HG03159 (cell line): ENCODE data around the gene KCNQ4.

ENCODE experiments used
- ATAC-seq: cut with Tn5 transposase; IDR thresholded peaks from one replicate; pipeline ENCODE4 v1.9.1; 2021; ENCODE audit warnings: mild to moderate bottlenecking, moderate library complexity; ENCODE audit not compliant: unreplicated experiment

The KCNQ4 gene

DNA sequence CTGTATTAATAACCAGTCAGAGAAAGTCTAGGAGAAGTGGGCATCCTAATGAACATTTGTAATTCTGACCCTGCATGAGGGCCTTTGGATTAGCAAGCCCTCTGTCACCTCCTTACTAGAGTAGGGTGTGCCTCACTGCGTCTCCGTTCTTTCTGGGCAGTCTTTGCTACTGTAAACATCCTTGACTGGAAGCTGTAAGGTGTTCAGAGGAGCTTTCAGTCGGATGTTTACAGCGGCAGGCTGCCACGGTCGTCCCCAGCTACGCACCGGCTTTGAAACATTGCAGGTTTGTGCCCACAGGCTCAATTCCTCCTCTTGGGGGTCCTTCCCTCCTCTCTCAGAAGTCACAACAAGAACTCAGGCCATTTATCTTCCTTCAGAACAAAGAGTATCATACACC is 29.4 kb upstream of the KCNQ4 start:
- ATAC-seq, result no peak

DNA sequence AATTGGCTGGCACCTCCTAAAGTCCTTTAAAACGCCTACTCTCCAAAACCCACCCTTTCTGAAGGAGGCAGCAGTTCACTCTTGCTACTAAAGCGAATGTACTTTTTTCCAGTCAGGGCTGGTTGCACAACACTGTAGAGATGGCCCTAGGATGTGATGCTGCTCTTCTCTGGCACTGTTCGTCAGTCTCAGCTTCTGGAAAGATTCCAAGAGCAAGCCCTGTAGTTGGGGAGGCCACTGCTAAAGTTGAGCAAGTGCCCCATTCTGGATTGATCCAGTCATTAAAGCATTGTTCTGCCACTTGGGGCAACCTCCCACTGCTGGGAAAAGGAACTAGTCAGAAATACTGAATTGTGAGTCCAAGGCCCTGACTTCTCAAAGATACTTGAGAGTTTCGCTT is 28.5 kb upstream of the KCNQ4 start:
- ATAC-seq, result no peak

DNA sequence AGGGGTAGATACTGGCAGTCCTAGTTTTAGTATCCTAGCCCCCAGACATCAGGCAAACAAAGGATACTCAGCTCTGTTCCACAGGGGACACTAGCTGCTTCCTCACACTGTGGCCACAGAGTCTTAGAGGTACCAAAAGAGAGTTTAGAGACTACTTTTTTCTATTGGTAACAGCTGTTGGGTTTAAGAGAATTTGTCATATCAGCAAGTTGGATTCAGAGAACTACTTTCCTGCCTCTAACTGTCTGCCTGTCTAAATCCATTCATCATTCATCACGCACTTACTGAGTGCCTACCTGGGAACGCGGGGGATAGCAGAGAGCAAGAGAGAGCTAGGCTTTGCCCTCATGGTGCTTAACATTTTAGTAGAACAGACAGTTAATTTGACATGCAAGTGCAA is 27.1 kb upstream of the KCNQ4 start:
- no peak for ATAC-seq

DNA sequence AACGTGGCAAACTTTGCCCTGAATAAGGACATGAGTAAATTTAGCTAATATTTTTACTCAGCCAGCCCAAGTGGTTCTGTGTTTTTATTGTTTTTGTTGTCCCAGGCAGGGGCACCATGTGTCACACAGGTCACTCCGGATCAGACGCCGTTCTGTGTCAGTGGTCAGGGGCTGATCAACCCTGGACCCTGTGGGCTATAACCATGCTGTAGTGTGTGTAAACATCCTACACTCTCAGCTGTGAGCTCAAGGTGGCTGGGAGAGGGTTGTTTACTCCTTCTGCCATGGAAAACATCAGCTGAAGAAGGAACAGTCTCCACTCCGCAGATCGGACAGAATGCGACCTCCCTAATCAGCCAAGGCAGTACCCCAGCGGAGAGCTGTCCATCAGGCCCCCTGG is 26.5 kb upstream of the KCNQ4 start:
- no peak for ATAC-seq

DNA sequence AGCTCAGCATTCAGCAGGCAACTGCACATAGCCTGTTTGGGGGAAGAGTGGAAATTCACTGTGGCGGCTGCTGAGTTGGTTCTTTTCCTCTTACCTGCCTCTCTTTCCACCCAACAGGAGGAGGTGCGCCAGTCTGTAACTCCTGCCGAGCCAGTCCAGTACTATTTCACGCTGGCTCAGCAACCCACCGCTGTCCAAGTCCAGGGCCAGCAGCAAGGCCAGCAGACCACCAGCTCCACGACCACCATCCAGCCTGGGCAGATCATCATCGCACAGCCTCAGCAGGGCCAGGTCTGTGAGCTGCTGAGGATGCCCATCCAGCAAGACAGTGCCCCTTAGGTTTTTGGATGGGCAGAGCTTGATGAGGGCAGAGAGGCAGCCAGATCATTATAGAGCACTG is 25.6 kb upstream of the KCNQ4 start:
- no peak for ATAC-seq

DNA sequence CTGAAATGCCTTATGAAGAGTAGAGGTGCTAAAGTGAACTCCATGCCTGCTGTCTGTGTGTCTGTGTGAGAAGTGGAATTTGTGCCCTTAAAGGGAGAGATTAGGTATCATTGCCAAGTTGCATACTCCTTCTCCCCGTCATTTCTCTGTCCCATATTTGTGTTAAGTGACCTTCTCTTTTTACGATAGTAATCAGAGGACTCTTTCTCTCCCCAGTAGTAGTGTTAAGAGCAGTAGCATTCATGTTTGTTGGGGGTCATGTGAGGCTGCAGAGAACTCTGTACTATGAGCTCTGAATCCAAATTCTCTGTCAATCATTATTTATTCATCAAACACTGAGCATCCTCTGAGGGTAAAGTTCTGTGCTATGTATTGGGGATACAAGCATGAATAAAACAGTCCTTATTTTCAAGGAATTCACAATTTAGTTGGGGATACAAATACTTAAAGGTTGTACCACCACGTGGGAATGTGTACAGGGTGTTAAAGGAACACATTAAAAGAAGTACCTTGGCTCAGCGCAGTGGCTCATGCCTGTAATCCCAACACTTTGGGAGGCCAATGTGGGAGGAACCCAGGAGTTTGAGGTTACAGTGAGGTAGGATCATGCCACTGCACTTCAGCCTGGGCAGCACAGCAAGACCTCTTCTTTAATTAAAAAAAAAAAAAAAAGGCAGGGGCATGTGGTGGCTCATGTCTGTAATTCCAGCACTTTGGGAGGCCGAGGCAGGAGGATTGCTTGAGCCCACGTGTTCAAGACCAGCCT is 24.8 kb upstream of the KCNQ4 start:
- ATAC-seq, result no peak

DNA sequence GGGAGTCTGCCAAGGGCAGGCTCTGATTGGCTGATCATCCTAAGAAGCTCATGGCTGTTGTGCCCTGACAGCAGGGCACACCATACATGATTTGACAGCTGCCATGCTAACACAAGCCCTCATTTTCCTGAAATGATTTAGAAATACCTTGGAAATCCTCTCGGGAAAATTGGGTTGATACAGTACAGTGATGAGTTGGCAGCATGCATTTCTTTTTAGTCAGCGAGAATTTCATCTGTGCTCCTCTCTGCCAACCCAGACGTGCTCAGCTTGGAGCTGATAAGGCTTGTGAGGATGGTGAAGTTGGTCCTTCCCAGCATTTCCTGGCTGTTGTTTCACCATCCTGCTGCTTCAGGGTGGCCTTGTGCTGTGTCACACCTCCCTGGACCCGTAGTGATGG is 22.6 kb upstream of the KCNQ4 start:
- ATAC-seq, result no peak

DNA sequence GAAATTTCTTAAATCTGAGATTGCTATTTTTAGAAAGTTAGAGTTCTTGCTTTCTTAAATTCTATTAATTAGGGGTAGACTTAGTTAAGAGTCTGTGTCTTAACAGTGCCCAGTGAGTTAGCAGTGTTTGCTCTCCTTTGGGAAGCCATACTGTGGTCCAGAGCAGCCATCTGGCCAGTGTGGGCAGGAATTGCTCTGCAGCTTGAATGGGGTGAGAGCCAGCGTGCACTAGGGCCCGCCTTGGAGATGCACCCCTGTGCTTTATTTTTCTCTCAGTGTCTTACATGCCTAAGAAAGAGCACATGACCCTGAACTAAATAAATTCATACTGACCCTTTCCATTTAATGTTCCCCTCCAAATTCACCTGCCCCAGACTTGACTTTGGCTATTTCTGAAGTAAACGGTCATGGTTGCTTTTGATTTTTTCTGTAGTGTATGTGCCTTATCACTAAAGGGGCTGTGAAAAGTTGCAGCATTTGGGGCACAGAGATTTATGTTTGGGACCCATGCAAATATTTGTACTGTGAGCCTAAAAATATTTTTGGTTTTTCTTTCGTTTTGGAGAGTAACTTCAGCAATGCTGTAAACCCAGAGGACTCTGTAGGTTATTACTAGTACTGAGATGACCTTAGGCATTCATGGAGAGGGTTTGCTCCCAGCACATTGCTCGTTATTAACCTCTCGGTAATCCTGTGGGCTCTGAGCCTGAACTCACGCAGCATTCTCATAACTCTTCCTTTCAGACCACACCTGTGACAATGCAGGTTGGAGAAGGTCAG is 21.3 kb upstream of the KCNQ4 start:
- no peak for ATAC-seq

DNA sequence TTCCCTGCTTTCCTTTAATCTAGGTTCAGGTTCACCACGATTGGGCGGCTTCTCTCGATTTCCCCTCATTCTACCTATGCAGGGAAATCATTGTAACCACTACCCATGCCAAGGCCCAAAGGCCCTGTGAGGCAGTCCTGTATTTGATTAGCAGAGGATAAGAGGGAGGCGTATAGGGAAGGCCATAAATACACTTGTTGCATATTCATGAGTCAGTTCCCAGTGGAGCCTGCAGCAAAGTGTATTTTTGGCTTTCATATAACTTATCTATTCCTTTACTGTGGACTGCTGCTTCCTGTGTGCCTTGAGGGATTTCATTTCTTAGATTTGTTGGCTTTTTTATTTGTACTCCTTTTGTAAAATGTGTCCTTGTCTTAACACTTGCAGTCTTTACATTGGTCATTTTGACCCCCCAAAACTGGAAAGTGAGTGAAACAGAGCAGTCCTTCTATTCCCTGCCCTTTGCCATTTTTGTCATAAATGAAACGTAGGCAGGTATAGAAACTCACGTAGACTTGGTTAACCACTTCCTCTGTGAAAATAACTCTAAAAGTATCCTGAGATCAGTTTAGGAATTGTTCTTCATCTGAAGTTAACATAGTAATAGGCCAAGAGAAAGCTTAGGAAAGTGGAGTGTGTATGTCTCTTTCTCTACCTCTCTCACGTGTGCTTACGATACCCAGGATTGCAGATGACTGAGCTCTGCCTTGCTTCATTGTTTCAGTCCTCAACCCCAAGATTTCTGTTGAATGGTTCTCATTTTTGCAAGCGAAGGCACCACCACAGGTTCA is 19.6 kb upstream of the KCNQ4 start:
- no peak for ATAC-seq

DNA sequence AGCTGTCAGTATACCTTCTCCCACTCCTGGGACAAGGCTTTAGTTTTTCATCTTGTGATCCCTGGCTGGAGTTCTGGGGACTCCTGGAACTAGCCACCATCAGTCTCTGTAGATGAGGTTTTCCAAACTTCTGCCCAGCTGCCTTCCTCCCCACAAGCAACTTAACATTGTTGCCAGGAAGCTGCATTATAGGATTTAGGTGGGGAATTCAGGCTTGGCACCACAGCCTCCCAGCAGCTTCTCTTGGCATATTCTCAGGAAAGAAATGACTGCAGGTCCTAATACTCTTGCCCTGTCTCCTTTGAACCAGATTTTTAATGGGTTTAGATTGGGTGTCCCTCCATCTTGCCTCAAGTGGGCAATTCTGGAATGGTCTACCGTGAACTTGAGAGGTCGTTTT is 18.6 kb upstream of the KCNQ4 start:
- ATAC-seq, result no peak

DNA sequence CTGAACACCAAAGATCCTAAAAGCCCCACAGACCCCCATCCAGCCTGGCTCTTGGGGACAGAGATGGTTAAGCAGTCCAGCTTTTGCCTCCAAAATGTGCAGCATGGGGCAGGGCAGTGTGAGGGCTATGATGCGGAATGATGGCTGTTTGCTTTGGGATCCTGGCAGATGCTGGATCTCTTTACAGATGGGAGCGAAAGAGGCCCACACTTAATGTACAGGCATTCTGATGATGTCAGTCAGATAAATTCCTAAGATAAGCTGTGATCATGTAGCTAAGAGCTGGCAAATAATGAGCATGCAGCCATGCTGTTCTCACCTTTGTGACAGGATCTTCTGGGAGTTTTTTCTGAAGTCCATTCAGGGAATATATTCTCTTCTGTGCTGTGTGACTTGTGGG is 17.6 kb upstream of the KCNQ4 start:
- ATAC-seq, result no peak

DNA sequence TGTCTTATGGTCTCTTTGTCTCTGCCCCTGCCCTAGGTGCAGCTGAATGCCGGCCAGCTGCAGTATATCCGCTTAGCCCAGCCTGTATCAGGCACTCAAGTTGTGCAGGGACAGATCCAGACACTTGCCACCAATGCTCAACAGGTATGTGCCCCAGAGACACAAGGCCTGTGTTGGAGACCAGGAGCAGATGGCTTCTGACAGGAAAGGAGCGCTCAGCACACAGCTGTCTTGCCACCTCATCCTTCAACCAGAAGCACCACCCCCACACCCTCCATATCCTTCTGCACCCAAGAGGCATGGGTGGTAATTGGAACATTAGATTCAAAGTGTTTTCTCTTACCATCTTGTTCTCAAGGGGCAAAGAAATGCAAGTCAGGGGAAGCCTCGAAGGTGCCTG is 17.0 kb upstream of the KCNQ4 start:
- no peak for ATAC-seq

DNA sequence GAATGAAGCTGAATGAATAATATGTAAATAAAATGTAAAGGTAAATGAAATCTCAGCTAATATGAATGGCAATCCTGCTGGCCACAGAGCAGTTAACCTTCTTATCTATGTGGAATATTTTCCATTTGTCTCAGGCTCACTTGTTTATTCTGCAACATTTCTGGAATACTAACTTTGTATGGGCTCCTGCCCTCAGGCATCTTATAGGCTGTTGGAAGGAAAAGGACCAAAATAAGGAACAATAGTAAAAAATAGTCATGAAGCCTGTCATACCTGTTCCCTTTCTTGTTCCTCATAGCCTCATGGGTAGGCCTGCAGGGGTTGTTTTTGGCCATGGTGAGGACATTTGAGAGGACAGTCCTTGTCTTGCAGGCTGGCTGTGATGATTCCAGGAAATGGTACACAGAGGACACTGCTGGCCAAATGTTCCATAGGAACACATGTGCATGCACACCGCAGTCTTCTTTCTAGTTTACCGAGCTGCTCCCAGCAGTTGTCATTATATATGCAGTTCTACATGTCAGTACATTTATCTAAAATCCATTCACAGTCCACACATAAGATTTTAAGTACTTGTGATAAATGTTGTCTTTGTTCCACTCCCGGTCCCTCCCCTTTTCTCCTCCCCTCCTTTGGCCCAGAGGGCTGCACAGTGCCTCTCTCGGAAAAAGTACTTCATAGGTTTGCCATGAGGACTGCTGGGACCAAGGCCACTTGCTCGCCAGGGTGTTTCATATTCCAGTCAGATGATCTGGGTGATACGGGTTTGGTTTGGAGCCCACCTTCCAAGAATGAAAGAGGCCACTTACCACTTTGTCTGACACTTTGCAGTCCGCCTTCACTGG is 15.2 kb upstream of the KCNQ4 start:
- ATAC-seq, result no peak

DNA sequence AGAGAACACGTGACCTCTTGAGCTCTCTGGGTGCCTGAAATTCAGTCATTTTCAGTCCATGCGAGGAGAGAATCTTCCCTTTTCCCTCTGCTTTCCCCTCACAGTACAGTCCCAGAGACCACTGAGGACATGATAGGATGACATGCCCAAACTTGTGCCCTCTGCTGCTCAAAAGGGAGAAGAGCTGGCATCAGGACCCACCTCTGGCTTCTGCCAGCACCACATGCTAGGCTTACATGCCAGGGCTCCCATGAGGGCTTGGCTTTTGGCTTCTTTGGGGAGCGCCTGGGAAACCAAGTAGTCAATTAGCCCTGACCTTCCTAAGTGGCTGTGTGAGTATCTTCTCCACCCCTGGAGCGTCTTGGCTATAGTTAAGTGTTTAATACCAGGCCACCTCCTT is 13.8 kb upstream of the KCNQ4 start:
- no peak for ATAC-seq

DNA sequence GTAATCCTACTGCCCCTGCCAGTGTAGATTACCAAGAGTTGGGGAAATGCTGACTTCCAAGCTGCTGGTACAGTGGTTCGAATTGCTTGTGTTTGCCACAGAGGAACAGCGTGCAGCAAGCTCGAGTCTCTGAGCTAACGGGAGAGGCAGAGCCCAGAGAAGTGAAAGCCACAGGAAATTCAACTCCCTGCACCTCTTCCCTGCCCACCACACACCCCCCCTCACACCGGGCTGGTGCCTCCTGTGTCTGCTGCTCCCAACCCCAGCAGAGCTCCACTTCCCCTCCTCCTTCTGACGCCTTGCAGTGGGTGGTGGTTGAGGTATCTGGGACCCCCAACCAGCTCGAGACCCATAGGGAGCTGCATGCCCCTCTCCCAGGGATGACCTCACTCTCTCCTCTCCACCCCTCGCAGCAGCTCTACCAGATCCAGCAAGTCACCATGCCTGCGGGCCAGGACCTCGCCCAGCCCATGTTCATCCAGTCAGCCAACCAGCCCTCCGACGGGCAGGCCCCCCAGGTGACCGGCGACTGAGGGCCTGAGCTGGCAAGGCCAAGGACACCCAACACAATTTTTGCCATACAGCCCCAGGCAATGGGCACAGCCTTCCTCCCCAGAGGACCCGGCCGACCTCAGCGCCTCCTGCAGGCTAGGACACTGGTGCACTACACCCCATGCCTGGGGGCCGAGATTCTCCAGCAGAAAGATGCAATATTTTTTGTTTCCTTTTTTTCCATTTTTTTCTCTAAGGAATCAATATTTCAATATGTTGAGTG is 13.1 kb upstream of the KCNQ4 start:
- no peak for ATAC-seq

DNA sequence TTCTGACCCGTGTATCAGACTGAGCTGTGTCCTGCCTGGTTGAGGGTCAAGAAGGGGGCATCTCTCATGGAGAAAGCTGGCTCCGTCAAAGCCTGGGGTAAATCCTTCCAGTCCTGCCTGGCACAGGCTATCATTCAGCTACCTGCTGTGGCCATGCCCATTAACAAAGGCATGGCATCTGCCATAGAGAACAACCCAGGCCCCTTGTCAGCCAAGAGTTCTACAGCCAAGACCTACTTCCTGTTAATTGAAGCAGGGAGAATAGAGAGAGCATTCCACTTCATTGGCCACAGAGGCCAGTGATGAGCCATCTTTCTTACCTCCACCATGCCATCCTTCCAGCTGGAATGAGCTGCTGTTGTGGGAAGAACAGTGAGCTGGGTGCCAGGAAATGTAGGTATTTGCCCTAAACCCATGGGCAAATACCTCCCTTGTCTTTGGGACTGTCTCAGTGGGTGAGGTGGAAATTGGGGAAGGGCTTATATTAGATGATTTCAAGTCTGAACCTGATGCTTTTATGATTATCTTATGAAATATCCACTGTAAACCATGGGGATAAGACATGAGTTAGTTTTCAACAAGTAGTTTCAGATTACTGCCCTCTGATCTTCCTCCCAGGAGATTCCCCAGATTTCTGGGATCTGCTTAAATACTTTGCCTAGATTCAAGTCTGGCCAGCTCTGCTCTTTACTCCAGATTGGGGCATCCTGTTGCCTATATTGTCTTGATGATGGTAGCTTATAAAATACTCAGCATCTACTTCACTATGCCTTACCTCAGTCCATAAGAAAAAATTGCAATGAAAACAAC is 11.2 kb upstream of the KCNQ4 start:
- ATAC-seq, result no peak

DNA sequence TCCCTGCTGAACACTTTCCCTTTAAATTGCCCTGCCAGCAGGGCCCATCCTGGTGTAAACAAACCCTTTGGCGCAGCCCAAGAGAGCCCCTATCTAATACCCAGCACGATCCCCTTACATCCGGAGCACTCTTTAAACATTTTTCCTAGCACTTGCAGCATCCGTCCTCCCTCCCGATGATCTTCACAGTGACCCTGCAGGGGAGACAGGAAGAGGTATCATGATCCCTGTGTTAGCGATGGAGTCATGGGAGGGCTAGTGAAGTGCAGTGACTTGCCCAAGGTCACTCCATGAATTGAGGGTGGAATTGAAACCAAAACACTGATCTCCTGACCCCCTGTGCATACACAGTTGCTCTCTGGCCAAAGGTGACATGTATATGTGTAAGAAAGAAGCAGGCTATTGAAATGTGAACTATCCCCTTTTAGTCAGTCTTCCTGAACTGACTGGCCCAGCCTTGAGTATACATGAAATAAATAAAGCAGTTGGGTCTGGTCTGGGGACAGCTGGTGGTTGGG is 9.8 kb upstream of the KCNQ4 start:
- ATAC-seq, result no peak

DNA sequence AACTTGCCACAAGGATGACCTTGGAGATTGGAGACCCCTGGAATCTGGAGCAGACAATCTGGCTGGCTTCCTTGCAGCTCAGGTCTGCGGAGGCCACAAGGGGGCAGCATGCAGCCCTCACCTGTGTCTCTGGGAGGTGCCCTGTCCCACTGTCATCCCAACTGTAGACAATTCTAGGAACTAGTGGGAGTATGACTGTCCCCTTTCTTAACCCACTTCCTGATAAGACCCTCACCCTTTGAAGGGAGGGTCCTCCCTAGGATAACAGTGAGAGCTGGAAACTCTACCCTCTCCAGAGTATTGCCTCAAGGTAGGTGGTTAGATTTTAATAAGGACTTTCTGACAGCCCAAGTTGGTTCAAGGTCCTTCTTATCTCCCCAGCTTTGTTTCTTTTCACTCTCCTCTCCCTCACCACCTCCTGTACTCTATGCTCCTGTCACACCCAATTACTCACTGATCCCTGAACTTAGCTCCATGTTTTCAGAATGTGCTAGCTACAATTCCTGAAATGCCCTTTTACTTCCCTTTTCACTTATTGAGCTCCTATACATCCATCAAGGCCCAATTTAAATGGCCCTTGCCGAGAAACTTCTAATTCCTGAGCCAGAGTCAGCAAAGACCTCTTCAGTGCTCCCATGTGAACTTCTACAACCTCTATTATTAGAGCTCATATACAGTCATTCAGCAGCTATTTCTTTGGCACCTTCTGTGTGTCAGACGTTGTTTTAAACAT is 9.2 kb upstream of the KCNQ4 start:
- ATAC-seq, result no peak
